Bronchial epithelial cell (primary cell): Measurements from ENCODE around the gene RIMS3. TPM values are rescaled to one million over a fixed set of nuclear protein-coding genes. Genes with fewer than 3 reads are reported as not detected.

Source experiments
- DNase-seq: peaks from one replicate; pipeline ENCODE4 v3.0.0-alpha.2; 2010; ENCODE audit warnings: low read depth
- FAIRE-seq: peaks from 2 replicates; lab custom pipeline; 2011; peaks lifted over from hg19 to GRCh38; lab: Jason Lieb, UNC
- H3K27me3 ChIP-seq: 2 replicates; pipeline ENCODE4 v1.5.1; 2011; ENCODE audit warnings: low read length; ENCODE audit not compliant: control insufficient read depth, insufficient read depth
- H3K36me3 ChIP-seq: 2 replicates; pipeline ENCODE4 v1.5.1; 2011; ENCODE audit warnings: low read length; ENCODE audit not compliant: control insufficient read depth, insufficient read depth
- H3K4me3 ChIP-seq: 2 replicates; pipeline ENCODE4 v1.5.1; 2011; ENCODE audit warnings: mild to moderate bottlenecking, low read depth, low read length, control low read depth
- CTCF ChIP-seq: IDR thresholded peaks from 2 replicates; pipeline ENCODE4 v1.5.1; 2011; ENCODE audit warnings: mild to moderate bottlenecking, moderate library complexity, low read length, control low read depth, inconsistent platforms; ENCODE audit not compliant: insufficient read depth, severe bottlenecking
- total RNA-seq: library from RNA; depleted of rRNA; stranded (reverse); fragments of >200 nt; gene quantifications from 2 replicates; pipeline ENCODE4 v1.2.1, GENCODE V29; 2014

The RIMS3 gene
- 0.26 and 2.7 TPM in 2 replicates for total RNA-seq

- DNase-seq (peak; percentile 20), FAIRE-seq (no peak)
- Histone ChIP-seq H3K27me3 (peaks cover 5% of the 10 kb centered on the region), H3K4me3 (peak within 1 kb of the TSS; percentile 38), H3K36me3 (no peaks in the 10 kb centered on the region)
- no peak for TF ChIP-seq CTCF
These were observed at the start of gene RIMS3 for GRCh38 chr1:40665335-40666171. RIMS3 (minus strand) TSS chr1:40665682; CDS start chr1:40641925, 23,757 bp downstream.

DNA sequence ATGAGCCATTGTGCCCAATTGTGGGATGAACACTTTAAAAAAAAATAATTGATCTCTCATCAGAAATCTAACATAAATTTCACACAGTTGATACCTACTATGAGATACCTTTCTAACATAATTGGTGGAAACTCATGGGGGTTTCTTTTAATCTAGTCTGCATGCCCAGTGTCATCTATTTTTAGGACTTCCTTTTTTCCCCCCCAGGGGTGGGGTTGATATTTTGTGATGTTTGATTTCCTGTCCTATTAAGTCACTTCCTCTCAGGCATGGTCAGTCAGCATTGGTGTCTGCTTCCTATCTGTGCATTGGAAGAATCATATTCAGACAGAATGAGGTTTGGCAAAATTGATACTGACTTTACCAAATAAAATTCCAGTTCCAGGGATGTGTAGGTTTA, 47.5 kb upstream of the RIMS3 start:
- no peaks in the 10 kb centered on the region for H3K27me3 ChIP-seq
- no peak for DNase-seq
- no peak for FAIRE-seq

DNA sequence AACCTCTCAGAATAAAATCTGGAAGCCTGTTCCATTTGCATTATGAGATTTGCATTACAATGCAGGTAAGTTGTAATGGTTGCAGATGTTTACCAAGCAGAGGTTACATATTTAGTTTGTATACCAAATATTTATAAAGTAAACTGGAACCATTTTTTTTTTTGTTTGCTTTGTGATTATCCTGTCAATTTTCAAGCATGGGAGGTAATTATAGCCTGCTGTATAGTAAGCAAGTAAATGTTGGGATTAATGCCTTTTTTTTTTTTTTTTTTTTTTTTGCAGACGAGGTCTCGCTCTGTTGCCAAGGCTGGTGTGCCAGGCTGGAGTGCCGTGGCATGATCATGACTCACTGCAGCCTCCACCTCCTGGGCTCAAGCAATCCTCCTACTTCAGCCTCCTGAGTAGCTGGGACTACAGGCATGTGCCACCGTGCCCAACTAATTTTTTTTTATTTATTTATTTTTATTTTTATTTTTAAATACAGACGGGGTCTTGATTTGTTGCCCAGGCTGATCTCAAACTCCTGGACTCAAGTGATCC, 47.0 kb upstream of the RIMS3 start:
- Histone ChIP-seq H3K27me3 (no peaks in the 10 kb centered on the region), H3K4me3 (no peak overlapping the region), H3K36me3 (peaks cover 4% of the 10 kb centered on the region)
- no peak for TF ChIP-seq CTCF
- FAIRE-seq = no peak
- DNase-seq = no peak

More for the DNA sequence above, 47.5 kb upstream of the RIMS3 start:
- Histone ChIP-seq H3K4me3 (no peak overlapping the region), H3K36me3 (peaks cover 4% of the 10 kb centered on the region)
- TF ChIP-seq CTCF = no peak

DNA sequence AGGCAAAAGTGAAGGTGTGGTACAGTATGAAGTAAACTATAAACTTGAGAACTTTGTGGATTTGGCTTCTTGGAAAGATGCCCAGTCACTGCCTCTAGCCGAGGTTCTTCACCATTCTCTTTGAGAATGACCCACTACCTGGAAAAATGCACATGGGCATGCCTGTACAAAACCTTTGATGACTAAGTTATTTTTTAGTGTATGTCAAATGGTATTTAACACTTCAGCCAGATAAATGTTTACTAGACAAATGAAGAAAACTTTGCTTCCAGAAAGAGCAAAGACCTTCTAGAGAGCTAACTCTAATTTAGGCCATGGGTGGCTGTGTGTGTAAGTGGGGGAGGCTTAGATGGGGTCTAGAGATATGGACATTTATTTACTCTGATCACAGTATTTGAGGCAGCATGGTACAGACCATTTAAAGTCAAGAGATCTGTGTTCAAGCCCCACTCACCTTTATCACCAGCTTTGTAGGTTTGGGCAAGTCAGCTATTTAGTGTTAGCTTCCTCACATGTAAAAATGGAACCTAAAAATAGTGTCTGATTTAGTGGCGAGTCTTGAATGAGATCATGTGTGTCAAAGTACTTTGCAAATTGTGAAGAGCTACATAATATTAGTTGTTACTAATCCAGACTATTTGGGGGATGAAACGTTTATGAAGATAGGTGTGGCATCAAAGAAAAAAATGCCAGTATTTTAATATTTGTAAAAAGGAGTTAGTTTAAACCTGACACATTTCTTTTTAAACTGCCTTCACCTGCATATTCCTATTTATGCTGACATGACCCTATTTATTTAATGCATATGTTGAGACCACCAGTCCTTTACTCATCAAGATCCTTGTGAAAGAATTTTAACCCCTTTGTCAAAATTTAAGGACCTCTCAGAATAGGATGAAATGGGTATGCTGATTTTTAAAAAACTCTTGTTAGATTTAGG, 46.3 kb upstream of the RIMS3 start:
- Histone ChIP-seq H3K36me3 (peaks cover 4% of the 10 kb centered on the region), H3K27me3 (no peaks in the 10 kb centered on the region), H3K4me3 (no peak overlapping the region)
- no peak for FAIRE-seq
- TF ChIP-seq CTCF = no peak
- DNase-seq = peak; percentile 97

DNA sequence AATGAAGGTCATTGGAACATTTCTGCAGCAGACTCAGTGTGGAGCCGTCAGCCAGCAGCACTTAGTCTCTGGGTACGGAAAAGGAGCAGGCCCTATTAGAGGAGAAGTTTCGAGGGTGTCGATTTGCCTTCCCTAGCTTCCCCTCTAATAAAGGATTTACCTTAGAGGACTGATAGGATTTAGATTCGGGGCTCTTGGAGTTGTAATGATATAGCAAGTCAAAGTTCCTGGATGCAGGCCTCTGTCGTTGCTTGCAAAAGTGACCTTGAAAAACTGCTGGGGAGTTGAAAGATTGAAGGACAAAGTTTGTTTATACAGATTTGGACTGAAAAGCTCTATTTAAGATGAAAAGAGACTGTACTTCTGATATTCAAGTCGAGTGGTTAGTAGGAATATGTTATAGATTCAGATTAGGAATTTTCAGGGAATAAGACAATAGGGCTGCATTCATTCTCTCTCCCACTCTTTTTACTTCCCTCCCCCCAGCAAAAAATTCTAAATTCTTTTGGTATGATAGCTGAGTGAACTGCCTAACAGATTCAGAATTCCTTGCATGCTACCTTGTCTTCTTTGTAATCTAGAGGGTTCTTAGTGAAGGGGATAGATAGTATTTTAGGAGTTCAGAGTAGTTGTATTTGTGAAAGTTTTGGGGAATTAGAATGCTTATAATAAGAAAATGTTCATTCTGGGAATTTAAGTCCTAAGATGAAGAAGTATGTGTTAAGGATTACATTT, 45.3 kb upstream of the RIMS3 start:
- TF ChIP-seq CTCF = no peak
- H3K27me3 ChIP-seq = no peaks in the 10 kb centered on the region
- peaks cover 4% of the 10 kb centered on the region for H3K36me3 ChIP-seq
- peak overlapping the region; percentile 16 for H3K4me3 ChIP-seq
- FAIRE-seq = no peak
- no peak for DNase-seq
